MCF 10A (cell line): ENCODE results near the gene REEP2. TPM values are rescaled to one million over a fixed set of nuclear protein-coding genes. Genes with fewer than 3 reads are reported as not detected.

Source experiments
- BruUV-seq: library from RNA; stranded (reverse); fragments of 400-500 nt; replicated peaks from 2 replicates; lab custom pipeline; 2021; lab: Mats Ljungman, UMichigan
- CTCF ChIA-PET: fragments of 300-600 bp; sonication (Branson Sonifier 250); formaldehyde crosslinking; extraction: SDS; loops from one replicate; lab custom pipeline; 2021; ENCODE audit warnings: antibody characterized with exemption, inconsistent platforms; lab: Yijun Ruan, JAX
- POLR2A ChIA-PET: fragments of 300-600, 350-650 bp; sonication (Branson Sonifier 250); formaldehyde crosslinking; extraction: SDS; loops from one replicate; lab custom pipeline; 2020; ENCODE audit warnings: antibody characterized with exemption, inconsistent platforms; lab: Yijun Ruan, JAX
- DNase-seq: peaks from one replicate; pipeline ENCODE4 v3.0.0-alpha.2; 2018; ENCODE audit not compliant: unreplicated experiment
- H3K27ac Mint-ChIP-seq: one replicate; pipeline ENCODE4 v1.8.0; 2022; ENCODE audit warnings: mild to moderate bottlenecking, low read depth, mixed read lengths; ENCODE audit not compliant: unreplicated experiment
- H3K27me3 Mint-ChIP-seq: one replicate; pipeline ENCODE4 v1.8.0; 2022; ENCODE audit warnings: mixed read lengths; ENCODE audit not compliant: insufficient read depth, unreplicated experiment
- H3K36me3 Mint-ChIP-seq: one replicate; pipeline ENCODE4 v1.8.0; 2022; ENCODE audit warnings: mild to moderate bottlenecking, moderate library complexity, mixed read lengths; ENCODE audit not compliant: insufficient read depth, unreplicated experiment
- H3K4me1 Mint-ChIP-seq: one replicate; pipeline ENCODE4 v1.8.0; 2022; ENCODE audit warnings: mixed read lengths; ENCODE audit not compliant: insufficient read depth, unreplicated experiment
- H3K4me3 Mint-ChIP-seq: one replicate; pipeline ENCODE4 v1.8.0; 2022; ENCODE audit warnings: mild to moderate bottlenecking, moderate library complexity, mixed read lengths; ENCODE audit not compliant: unreplicated experiment
- H3K9me3 Mint-ChIP-seq: one replicate; pipeline ENCODE4 v1.8.0; 2022; ENCODE audit warnings: mixed read lengths; ENCODE audit not compliant: unreplicated experiment
- CTCF ChIP-seq: fragments of 200-600 bp; IDR thresholded peaks from one replicate; pipeline ENCODE4 v1.8.0; 2022; ENCODE audit warnings: antibody characterized with exemption, mild to moderate bottlenecking; ENCODE audit not compliant: unreplicated experiment
- intact Hi-C: fragments of 100-400 bp; cut with micrococcal nuclease; formaldehyde crosslinking; loops from 2 replicates; pipeline ENCODE4 v1.14.1; 2022
- total RNA-seq: library from RNA; stranded (reverse); gene quantifications from 2 replicates; pipeline ENCODE4 v1.2.3, GENCODE V29; 2022

REEP2 gene
- total RNA-seq, 1 experiment from 2014 or later, result 0.77 TPM

- ChIA-PET POLR2A (interaction anchor here (0.7 to 16.1 kb wide), 11 partner anchors 10 to 340 kb away, joined by 3 to 626 read pairs (median 3); partner anchors contain the start of genes CDC23, EGR1, ETF1 and KIF20A), CTCF (interaction anchor here (0.5 to 5.0 kb wide), 9 partner anchors 11 to 1477 kb away, joined by 3 to 73 read pairs (median 3); partner anchors contain the start of gene EGR1)
- intact Hi-C loops, result loop anchor here (1.0 kb wide), 1 partner anchor 27 kb away; the partner anchor contains the start of gene EGR1
- Mint-ChIP-seq H3K4me3 (peak overlapping the region; percentile 94), H3K9me3 (no peaks in the 10 kb centered on the region), H3K4me1 (peaks cover 41% of the 10 kb centered on the region), H3K36me3 (peaks cover 6% of the 10 kb centered on the region), H3K27me3 (no peaks in the 10 kb centered on the region), H3K27ac (peak overlapping the region; percentile 70)
- TSS peak; percentile 61 for BruUV-seq
- no peak for DNase-seq
- TF ChIP-seq CTCF, result no peak
These were observed 53.7 kb downstream of the REEP2 start for GRCh38 chr5:138492560-138493045.

DNA sequence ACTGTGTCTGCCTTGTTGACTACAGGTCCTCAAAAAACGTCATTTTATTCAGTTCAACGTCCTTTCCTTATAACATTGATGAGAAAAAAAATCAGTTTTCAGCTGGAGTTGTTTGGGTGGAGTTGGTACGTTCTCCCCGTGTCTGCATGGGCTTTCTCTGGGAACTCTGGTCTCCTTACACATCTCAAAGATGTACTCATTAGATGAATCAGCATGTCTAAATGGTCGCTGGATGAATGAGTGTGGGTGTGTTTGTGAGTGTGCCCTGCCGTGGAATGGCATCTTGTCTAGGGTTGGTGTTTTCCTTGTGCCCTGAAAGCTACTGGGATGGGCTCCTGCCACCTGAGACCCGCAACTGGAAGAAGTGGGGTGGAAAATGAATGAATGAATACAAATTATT lies 56.5 kb downstream of the REEP2 start:
- ChIA-PET CTCF (interaction anchor here (0.6 to 11.6 kb wide), 6 partner anchors 8 to 907 kb away, joined by 3 to 278 read pairs (median 4); no protein-coding TSS in a partner anchor), POLR2A (interaction anchor here (1.0 to 16.1 kb wide), 3 partner anchors 9 to 29 kb away, joined by 8 to 626 read pairs (median 11); partner anchors contain the start of gene EGR1)
- no peak for TF ChIP-seq CTCF
- H3K4me3 Mint-ChIP-seq, result no peak overlapping the region
- H3K27ac Mint-ChIP-seq, result no peak overlapping the region
- no peaks in the 10 kb centered on the region for H3K27me3 Mint-ChIP-seq
- no peaks in the 10 kb centered on the region for H3K9me3 Mint-ChIP-seq
- H3K36me3 Mint-ChIP-seq, result peaks cover 6% of the 10 kb centered on the region
- intact Hi-C loops, result no loop called here
- no TSS peak for BruUV-seq
- no peak for DNase-seq
- peaks cover 29% of the 10 kb centered on the region for H3K4me1 Mint-ChIP-seq

Other genes with a start within 250 kb of the REEP2 start
- 49.7 and 67.1 TPM in 2 replicates for gene CDC23, start 225.7 kb upstream of the REEP2 start, total RNA-seq
- gene GFRA3, start 164.4 kb upstream of the REEP2 start, total RNA-seq, result not detected in 2 replicates
- 10.8 and 12.2 TPM in 2 replicates for gene CDC25C, start 107.3 kb upstream of the REEP2 start, total RNA-seq
- 37.2 and 38.9 TPM in 2 replicates for gene FAM53C, start 100.8 kb upstream of the REEP2 start, total RNA-seq
- 57.8 and 59.0 TPM in 2 replicates for gene KDM3B, start 86.4 kb upstream of the REEP2 start, total RNA-seq
- 92.3 and 189 TPM in 2 replicates for gene EGR1, start 26.4 kb downstream of the REEP2 start, total RNA-seq
- gene ETF1, start 104.2 kb downstream of the REEP2 start, total RNA-seq, result 307 and 349 TPM in 2 replicates
- 1,057 and 1,102 TPM in 2 replicates for gene HSPA9, start 136.3 kb downstream of the REEP2 start, total RNA-seq